HL-60 (cell line): ENCODE measurements around the gene KAT2A.

Experiments
- DNase-seq, 2 experiments: peaks; one replicate each; pipeline ENCODE4 v3.0.0-alpha.2; 2010 to 2020; ENCODE audit warnings: low read depth in 1 of 2, low spot score in 1 of 2
- H3K27ac ChIP-seq: fragments of 250-450 bp; sonication (Bioruptor Pico); replicated peaks from 2 replicates; pipeline ENCODE4 v1.5.1; 2020; ENCODE audit warnings: mild to moderate bottlenecking, moderate library complexity
- H3K27me3 ChIP-seq: fragments of 250-450 bp; sonication (Bioruptor Pico); 2 replicates; pipeline ENCODE4 v1.5.1; 2021; ENCODE audit warnings: mild to moderate bottlenecking, moderate library complexity; ENCODE audit not compliant: insufficient read depth, poor library complexity, severe bottlenecking
- H3K4me3 ChIP-seq: replicated peaks from 2 replicates; pipeline ENCODE4 v1.5.1; 2011; ENCODE audit warnings: mild to moderate bottlenecking, control low read depth, low read length; ENCODE audit not compliant: insufficient read depth
- CTCF ChIP-seq: IDR thresholded peaks from one replicate; pipeline ENCODE4 v1.5.1; 2011; ENCODE audit warnings: low read length, control low read depth, inconsistent platforms; ENCODE audit not compliant: insufficient read depth
- GABPA ChIP-seq: IDR thresholded peaks from 2 replicates; pipeline ENCODE4 v1.6.1; 2012; ENCODE audit warnings: low read depth
- POLR2AphosphoS5 ChIP-seq: IDR thresholded peaks from 2 replicates; pipeline ENCODE4 v1.6.1; 2012; ENCODE audit warnings: low read depth
- SPI1 ChIP-seq: IDR thresholded peaks from 2 replicates; pipeline ENCODE4 v1.6.1; 2012; ENCODE audit warnings: low read depth, mild to moderate bottlenecking, borderline replicate concordance
- TF ChIP-seq, protein P1 (sequence below): IDR thresholded peaks from 2 replicates; pipeline ENCODE4 v1.6.1; 2012; ENCODE audit warnings: low read depth; ENCODE audit not compliant: insufficient replicate concordance

Gene KAT2A

GRCh38 chr17:42068979-42069378, 52.2 kb downstream of the KAT2A start:
- Histone ChIP-seq H3K4me3 (no peak overlapping the region), H3K27ac (no peak overlapping the region), H3K27me3 (peaks cover 12% of the 10 kb centered on the region)
- no peak for DNase-seq
- TF ChIP-seq SPI1 (no peak), POLR2AphosphoS5 (no peak), GABPA (no peak), CTCF (no peak)
- TF ChIP-seq, protein P1, sequence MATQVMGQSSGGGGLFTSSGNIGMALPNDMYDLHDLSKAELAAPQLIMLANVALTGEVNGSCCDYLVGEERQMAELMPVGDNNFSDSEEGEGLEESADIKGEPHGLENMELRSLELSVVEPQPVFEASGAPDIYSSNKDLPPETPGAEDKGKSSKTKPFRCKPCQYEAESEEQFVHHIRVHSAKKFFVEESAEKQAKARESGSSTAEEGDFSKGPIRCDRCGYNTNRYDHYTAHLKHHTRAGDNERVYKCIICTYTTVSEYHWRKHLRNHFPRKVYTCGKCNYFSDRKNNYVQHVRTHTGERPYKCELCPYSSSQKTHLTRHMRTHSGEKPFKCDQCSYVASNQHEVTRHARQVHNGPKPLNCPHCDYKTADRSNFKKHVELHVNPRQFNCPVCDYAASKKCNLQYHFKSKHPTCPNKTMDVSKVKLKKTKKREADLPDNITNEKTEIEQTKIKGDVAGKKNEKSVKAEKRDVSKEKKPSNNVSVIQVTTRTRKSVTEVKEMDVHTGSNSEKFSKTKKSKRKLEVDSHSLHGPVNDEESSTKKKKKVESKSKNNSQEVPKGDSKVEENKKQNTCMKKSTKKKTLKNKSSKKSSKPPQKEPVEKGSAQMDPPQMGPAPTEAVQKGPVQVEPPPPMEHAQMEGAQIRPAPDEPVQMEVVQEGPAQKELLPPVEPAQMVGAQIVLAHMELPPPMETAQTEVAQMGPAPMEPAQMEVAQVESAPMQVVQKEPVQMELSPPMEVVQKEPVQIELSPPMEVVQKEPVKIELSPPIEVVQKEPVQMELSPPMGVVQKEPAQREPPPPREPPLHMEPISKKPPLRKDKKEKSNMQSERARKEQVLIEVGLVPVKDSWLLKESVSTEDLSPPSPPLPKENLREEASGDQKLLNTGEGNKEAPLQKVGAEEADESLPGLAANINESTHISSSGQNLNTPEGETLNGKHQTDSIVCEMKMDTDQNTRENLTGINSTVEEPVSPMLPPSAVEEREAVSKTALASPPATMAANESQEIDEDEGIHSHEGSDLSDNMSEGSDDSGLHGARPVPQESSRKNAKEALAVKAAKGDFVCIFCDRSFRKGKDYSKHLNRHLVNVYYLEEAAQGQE: no peak

- H3K27me3 ChIP-seq: peaks cover 9% of the 10 kb centered on the region
- peak in 1 of 2 experiments; percentile 53 for DNase-seq
Observed at GRCh38 chr17:42067371-42068091, 53.6 kb downstream of the KAT2A start.

DNA sequence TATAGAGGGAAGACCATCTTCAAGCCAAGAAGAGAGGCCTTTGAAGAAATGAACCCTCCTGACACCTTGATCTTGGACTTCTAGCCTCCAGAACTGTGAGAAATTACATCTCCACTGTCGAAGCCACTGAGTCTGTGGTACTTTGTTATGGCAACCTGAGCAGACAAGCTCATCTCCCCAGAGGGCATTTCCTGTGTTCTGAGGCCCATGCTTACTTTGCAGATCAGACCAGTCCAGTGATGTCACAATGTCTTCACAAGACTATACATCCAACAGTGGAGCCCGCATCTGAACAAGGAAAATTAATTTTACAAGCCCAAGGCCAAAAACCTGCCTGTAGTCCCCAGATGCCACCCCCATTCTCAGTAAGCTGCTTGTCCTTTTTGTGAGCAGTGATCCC, 56.0 kb downstream of the KAT2A start:
- Histone ChIP-seq H3K27ac (no peak overlapping the region), H3K4me3 (no peak overlapping the region), H3K27me3 (no peaks in the 10 kb centered on the region)
- DNase-seq: no peak
- TF ChIP-seq, protein P1: no peak
- TF ChIP-seq POLR2AphosphoS5 (no peak), GABPA (no peak)

More at GRCh38 chr17:42067371-42068091, 53.6 kb downstream of the KAT2A start:
- Histone ChIP-seq H3K27ac (no peak overlapping the region), H3K4me3 (no peak overlapping the region)
- TF ChIP-seq CTCF (peak; percentile 96), SPI1 (no peak)
